GM13976 (cell line): ENCODE results near the gene A1BG.
"Not testable (repeated sequence)": the region's sequence is repeated elsewhere in the genome, so short reads cannot be mapped to it uniquely, and the experiment has no call there.

Experiments
- DNase-seq: peaks from one replicate; pipeline ENCODE4 v3.0.0; 2012; ENCODE audit warnings: low spot score
- in situ Hi-C: fragments of 300-500 bp; cut with MboI; formaldehyde crosslinking; loops from one replicate; pipeline ENCODE4 v1.12.0; 2022; ENCODE audit warnings: low sequenced_read_pairs, mixed read lengths, inconsistent platforms; ENCODE audit not compliant: unreplicated experiment
- TF ChIP-seq, protein P1 (sequence below): IDR thresholded peaks from 2 replicates; pipeline ENCODE4 v1.5.1; 2012; ENCODE audit warnings: borderline replicate concordance, mild to moderate bottlenecking; ENCODE audit not compliant: insufficient read depth; ENCODE audit errors: extremely low read depth, missing control alignments, control extremely low read depth

Gene A1BG

DNA sequence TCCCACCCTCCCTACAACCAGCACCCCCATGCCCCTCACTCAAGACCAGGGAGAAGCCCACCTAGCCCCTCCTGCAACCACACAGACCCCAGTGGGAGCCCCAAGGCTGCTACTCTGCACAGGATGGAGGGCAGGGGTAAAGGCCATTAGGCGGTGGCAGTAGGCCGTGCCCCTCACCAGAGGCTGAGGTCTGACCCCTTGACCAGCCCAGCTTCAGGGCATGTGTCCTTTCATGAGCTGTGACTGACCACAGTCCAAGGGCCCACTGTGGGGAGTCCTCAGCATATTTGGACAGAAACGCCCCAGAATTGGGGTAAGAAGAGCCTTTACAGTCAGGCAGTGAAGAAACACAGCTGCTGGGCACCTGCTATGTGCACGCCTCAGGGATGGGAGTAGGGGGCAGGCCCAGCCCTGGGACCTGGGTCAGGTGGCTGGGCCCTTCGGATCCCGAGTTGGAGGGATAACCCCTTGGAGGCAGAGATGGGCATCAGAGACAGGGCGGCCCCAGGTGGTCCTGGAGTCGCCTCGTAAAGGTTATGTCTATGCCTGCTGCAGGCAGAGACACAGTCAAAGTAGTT lies 32.1 kb upstream of the A1BG start:
- in situ Hi-C loops: no loop called here
- TF ChIP-seq, protein P1, sequence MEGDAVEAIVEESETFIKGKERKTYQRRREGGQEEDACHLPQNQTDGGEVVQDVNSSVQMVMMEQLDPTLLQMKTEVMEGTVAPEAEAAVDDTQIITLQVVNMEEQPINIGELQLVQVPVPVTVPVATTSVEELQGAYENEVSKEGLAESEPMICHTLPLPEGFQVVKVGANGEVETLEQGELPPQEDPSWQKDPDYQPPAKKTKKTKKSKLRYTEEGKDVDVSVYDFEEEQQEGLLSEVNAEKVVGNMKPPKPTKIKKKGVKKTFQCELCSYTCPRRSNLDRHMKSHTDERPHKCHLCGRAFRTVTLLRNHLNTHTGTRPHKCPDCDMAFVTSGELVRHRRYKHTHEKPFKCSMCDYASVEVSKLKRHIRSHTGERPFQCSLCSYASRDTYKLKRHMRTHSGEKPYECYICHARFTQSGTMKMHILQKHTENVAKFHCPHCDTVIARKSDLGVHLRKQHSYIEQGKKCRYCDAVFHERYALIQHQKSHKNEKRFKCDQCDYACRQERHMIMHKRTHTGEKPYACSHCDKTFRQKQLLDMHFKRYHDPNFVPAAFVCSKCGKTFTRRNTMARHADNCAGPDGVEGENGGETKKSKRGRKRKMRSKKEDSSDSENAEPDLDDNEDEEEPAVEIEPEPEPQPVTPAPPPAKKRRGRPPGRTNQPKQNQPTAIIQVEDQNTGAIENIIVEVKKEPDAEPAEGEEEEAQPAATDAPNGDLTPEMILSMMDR: no peak

GRCh38 chr19:58382997-58383603 lies 29.8 kb upstream of the A1BG start:
- no peak for DNase-seq
- in situ Hi-C loops: no loop called here
- TF ChIP-seq, protein P1: no peak

More for the DNA sequence above, 32.1 kb upstream of the A1BG start:
- no peak for DNase-seq

- in situ Hi-C loops: no loop called here
- DNase-seq: no peak
- TF ChIP-seq, protein P1: no peak
Observed at GRCh38 chr19:58381460-58382212, 28.3 kb upstream of the A1BG start.

GRCh38 chr19:58380662-58381459 lies 27.6 kb upstream of the A1BG start, which contains the start of gene ZNF837:
TSS of gene ZNF837 (minus strand) at chr19:58381030. CDS start at chr19:58369332, 11,698 bp downstream.
- TF ChIP-seq, protein P1: peak; percentile 6
- in situ Hi-C loops: no loop called here
- DNase-seq: peak; percentile 96

DNA sequence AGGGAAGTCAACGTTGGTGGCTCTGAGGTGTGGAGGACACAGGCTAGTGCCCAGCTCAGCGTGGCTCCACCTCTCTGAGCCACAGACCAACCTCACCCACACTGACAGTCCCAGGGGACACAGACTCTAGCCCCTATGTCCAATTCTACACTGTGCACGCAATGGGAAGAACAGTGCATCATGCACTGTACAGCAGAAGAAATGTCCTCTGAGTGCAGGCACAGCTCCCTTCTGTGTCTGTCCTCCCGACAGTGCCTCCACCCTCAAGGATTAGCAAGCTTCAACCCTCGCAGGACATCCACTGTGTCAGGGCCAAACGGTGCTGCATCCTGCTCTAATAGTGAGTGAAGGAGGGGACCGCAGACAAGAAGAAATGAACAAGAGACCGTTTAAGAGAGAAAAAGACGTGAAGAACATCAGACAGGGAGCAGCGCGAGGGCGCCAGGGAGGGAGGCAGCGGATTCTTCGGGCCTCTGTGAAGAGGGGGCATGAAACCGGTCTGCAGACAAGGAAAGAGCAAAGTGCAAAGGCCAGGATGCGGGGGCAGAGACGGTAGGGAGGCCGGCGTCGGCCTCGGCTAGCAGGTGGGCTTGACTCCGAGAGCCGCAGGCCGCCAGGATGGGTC lies 26.9 kb upstream of the A1BG start:
- DNase-seq: no peak
- in situ Hi-C loops: no loop called here
- TF ChIP-seq, protein P1: no peak

DNA sequence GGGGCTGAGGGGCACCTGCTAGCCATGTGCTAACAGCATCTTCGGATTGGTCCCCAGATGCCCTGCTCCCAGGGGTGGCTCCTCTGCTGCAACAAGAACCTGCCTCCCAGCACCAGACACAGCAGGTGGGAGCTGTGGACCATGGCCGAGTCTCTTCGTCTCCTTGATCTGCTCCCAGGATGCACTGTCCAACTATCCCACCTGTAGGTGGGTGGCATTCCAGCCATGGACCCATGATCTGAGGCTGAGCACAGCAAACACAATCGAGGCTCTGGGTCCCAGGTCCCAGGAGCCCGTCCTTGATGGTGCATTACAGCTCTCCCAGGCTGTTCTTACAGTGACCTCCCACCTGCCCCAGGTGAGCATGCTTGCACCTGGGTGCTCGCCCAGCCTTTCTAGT lies 26.0 kb upstream of the A1BG start:
- DNase-seq: no peak
- TF ChIP-seq, protein P1: no peak
- in situ Hi-C loops: no loop called here

- in situ Hi-C loops, DNase-seq: not testable (repeated sequence)
Observed at GRCh38 chr19:58376724-58377123, 23.4 kb upstream of the A1BG start.
